ENCODE results near the gene CASK. TPM values are rescaled to one million over a fixed set of nuclear protein-coding genes. Genes with fewer than 3 reads are reported as not detected.

Gene CASK
- total and polyA plus RNA-seq, 9 donors: 17.5 to 41.5 (median 25.4) TPM

GRCh38 chrX:41857670-41858069 is 65.7 kb downstream of the CASK start:
- H3K4me1 ChIP-seq (ENCODE audit: control insufficient read depth, insufficient read depth, low read length): no peaks in the 10 kb centered on the region
- no peak for DNase-seq
- no CpG with 5 or more reads among the region's 2 CpGs for WGBS (ENCODE audit: insufficient coverage)
- H3K27me3 ChIP-seq (ENCODE audit: control insufficient read depth, insufficient read depth, low read length): peaks cover 4% of the 10 kb centered on the region
- H3K4me3 ChIP-seq (ENCODE audit: low read length): no peak overlapping the region
- no peaks in the 10 kb centered on the region for H3K36me3 ChIP-seq (ENCODE audit: control insufficient read depth, insufficient read depth, low read length)
- H3K9me3 ChIP-seq (replicated peaks; ENCODE audit: control insufficient read depth, low read depth, low read length): no peaks in the 10 kb centered on the region
- no peak overlapping the region for H3K27ac ChIP-seq (ENCODE audit: low read length)

- H3K27ac ChIP-seq (ENCODE audit: low read length): no peak overlapping the region
- no CpG with 5 or more reads among the region's 2 CpGs for WGBS (ENCODE audit: insufficient coverage)
- H3K9me3 ChIP-seq (replicated peaks; ENCODE audit: control insufficient read depth, low read depth, low read length): peaks cover 23% of the 10 kb centered on the region
- peaks cover 3% of the 10 kb centered on the region for H3K36me3 ChIP-seq (ENCODE audit: control insufficient read depth, insufficient read depth, low read length)
- H3K27me3 ChIP-seq (ENCODE audit: control insufficient read depth, insufficient read depth, low read length): no peaks in the 10 kb centered on the region
- no peaks in the 10 kb centered on the region for H3K4me1 ChIP-seq (ENCODE audit: control insufficient read depth, insufficient read depth, low read length)
- H3K4me3 ChIP-seq (ENCODE audit: low read length): no peak overlapping the region
- DNase-seq: no peak
These were observed 76.6 kb downstream of the CASK start for GRCh38 chrX:41846714-41847113.

- DNase-seq: no peak
- H3K4me3 ChIP-seq (ENCODE audit: low read length): no peak overlapping the region
- H3K4me1 ChIP-seq (ENCODE audit: control insufficient read depth, insufficient read depth, low read length): no peaks in the 10 kb centered on the region
- no peaks in the 10 kb centered on the region for H3K27me3 ChIP-seq (ENCODE audit: control insufficient read depth, insufficient read depth, low read length)
- peaks cover 1% of the 10 kb centered on the region for H3K9me3 ChIP-seq (replicated peaks; ENCODE audit: control insufficient read depth, low read depth, low read length)
- H3K27ac ChIP-seq (ENCODE audit: low read length): no peak overlapping the region
- no peaks in the 10 kb centered on the region for H3K36me3 ChIP-seq (ENCODE audit: control insufficient read depth, insufficient read depth, low read length)
- WGBS (ENCODE audit: insufficient coverage): 57% methylated on average over 1 of the region's 6 CpGs
These were observed 85.9 kb downstream of the CASK start for GRCh38 chrX:41837270-41837944.

GRCh38 chrX:41828826-41829225 is 94.5 kb downstream of the CASK start:
- Histone ChIP-seq H3K4me1 (ENCODE audit: control insufficient read depth, insufficient read depth, low read length) (no peaks in the 10 kb centered on the region), H3K9me3 (replicated peaks; ENCODE audit: control insufficient read depth, low read depth, low read length) (no peaks in the 10 kb centered on the region), H3K4me3 (ENCODE audit: low read length) (no peak overlapping the region), H3K36me3 (ENCODE audit: control insufficient read depth, insufficient read depth, low read length) (no peaks in the 10 kb centered on the region), H3K27me3 (ENCODE audit: control insufficient read depth, insufficient read depth, low read length) (peaks cover 4% of the 10 kb centered on the region), H3K27ac (ENCODE audit: low read length) (no peak overlapping the region)
- no peak for DNase-seq
- WGBS (ENCODE audit: insufficient coverage): 86% methylated on average over 1 of the region's 1 CpG

- no peak for DNase-seq
- H3K36me3 ChIP-seq (ENCODE audit: control insufficient read depth, insufficient read depth, low read length): no peaks in the 10 kb centered on the region
- peaks cover 4% of the 10 kb centered on the region for H3K27me3 ChIP-seq (ENCODE audit: control insufficient read depth, insufficient read depth, low read length)
- no peak overlapping the region for H3K27ac ChIP-seq (ENCODE audit: low read length)
- H3K4me1 ChIP-seq (ENCODE audit: control insufficient read depth, insufficient read depth, low read length): no peaks in the 10 kb centered on the region
- no peaks in the 10 kb centered on the region for H3K9me3 ChIP-seq (replicated peaks; ENCODE audit: control insufficient read depth, low read depth, low read length)
- no peak overlapping the region for H3K4me3 ChIP-seq (ENCODE audit: low read length)
These were observed 95.5 kb downstream of the CASK start for GRCh38 chrX:41827886-41828285.

- Histone ChIP-seq H3K4me1 (ENCODE audit: control insufficient read depth, insufficient read depth, low read length) (no peaks in the 10 kb centered on the region), H3K9me3 (replicated peaks; ENCODE audit: control insufficient read depth, low read depth, low read length) (peaks cover 3% of the 10 kb centered on the region), H3K27me3 (ENCODE audit: control insufficient read depth, insufficient read depth, low read length) (peaks cover 6% of the 10 kb centered on the region), H3K36me3 (ENCODE audit: control insufficient read depth, insufficient read depth, low read length) (no peaks in the 10 kb centered on the region), H3K27ac (ENCODE audit: low read length) (no peak overlapping the region), H3K4me3 (ENCODE audit: low read length) (no peak overlapping the region)
- no CpG with 5 or more reads among the region's 2 CpGs for WGBS (ENCODE audit: insufficient coverage)
- no peak for DNase-seq
These were observed 97.6 kb downstream of the CASK start for GRCh38 chrX:41825796-41826195.

- 70% methylated on average over 2 of the region's 3 CpGs for WGBS (ENCODE audit: insufficient coverage)
- Histone ChIP-seq H3K36me3 (ENCODE audit: control insufficient read depth, insufficient read depth, low read length) (no peaks in the 10 kb centered on the region), H3K27ac (ENCODE audit: low read length) (no peak overlapping the region), H3K4me1 (ENCODE audit: control insufficient read depth, insufficient read depth, low read length) (no peaks in the 10 kb centered on the region), H3K9me3 (replicated peaks; ENCODE audit: control insufficient read depth, low read depth, low read length) (peaks cover 3% of the 10 kb centered on the region), H3K4me3 (ENCODE audit: low read length) (no peak overlapping the region), H3K27me3 (ENCODE audit: control insufficient read depth, insufficient read depth, low read length) (peaks cover 6% of the 10 kb centered on the region)
- no peak for DNase-seq
These were observed 98.8 kb downstream of the CASK start for GRCh38 chrX:41824551-41824950.

- no peak for DNase-seq
- Histone ChIP-seq H3K4me3 (ENCODE audit: low read length) (no peak overlapping the region), H3K27me3 (ENCODE audit: control insufficient read depth, insufficient read depth, low read length) (peaks cover 6% of the 10 kb centered on the region), H3K9me3 (replicated peaks; ENCODE audit: control insufficient read depth, low read depth, low read length) (peaks cover 3% of the 10 kb centered on the region), H3K27ac (ENCODE audit: low read length) (no peak overlapping the region), H3K36me3 (ENCODE audit: control insufficient read depth, insufficient read depth, low read length) (no peaks in the 10 kb centered on the region), H3K4me1 (ENCODE audit: control insufficient read depth, insufficient read depth, low read length) (no peaks in the 10 kb centered on the region)
- WGBS (ENCODE audit: insufficient coverage): 59% methylated on average over 4 of the region's 4 CpGs
These were observed 100.0 kb downstream of the CASK start for GRCh38 chrX:41823402-41823801.

GRCh38 chrX:41822892-41823291 is 100.5 kb downstream of the CASK start:
- H3K27me3 ChIP-seq (ENCODE audit: control insufficient read depth, insufficient read depth, low read length): peaks cover 6% of the 10 kb centered on the region
- H3K9me3 ChIP-seq (replicated peaks; ENCODE audit: control insufficient read depth, low read depth, low read length): peaks cover 3% of the 10 kb centered on the region
- no CpG with 5 or more reads among the region's 2 CpGs for WGBS (ENCODE audit: insufficient coverage)
- no peaks in the 10 kb centered on the region for H3K36me3 ChIP-seq (ENCODE audit: control insufficient read depth, insufficient read depth, low read length)
- no peak overlapping the region for H3K27ac ChIP-seq (ENCODE audit: low read length)
- H3K4me1 ChIP-seq (ENCODE audit: control insufficient read depth, insufficient read depth, low read length): no peaks in the 10 kb centered on the region
- no peak for DNase-seq
- no peak overlapping the region for H3K4me3 ChIP-seq (ENCODE audit: low read length)

- H3K9me3 ChIP-seq (replicated peaks; ENCODE audit: control insufficient read depth, low read depth, low read length): peaks cover 6% of the 10 kb centered on the region
- H3K36me3 ChIP-seq (ENCODE audit: control insufficient read depth, insufficient read depth, low read length): no peaks in the 10 kb centered on the region
- H3K27ac ChIP-seq (ENCODE audit: low read length): no peak overlapping the region
- WGBS (ENCODE audit: insufficient coverage): 95% methylated on average over 4 of the region's 5 CpGs
- no peaks in the 10 kb centered on the region for H3K4me1 ChIP-seq (ENCODE audit: control insufficient read depth, insufficient read depth, low read length)
- H3K27me3 ChIP-seq (ENCODE audit: control insufficient read depth, insufficient read depth, low read length): no peaks in the 10 kb centered on the region
- DNase-seq: no peak
- no peak overlapping the region for H3K4me3 ChIP-seq (ENCODE audit: low read length)
These were observed 115.3 kb downstream of the CASK start for GRCh38 chrX:41808047-41808446.

GRCh38 chrX:41802958-41803357 is 120.4 kb downstream of the CASK start:
- no peak overlapping the region for H3K27ac ChIP-seq (ENCODE audit: low read length)
- H3K9me3 ChIP-seq (replicated peaks; ENCODE audit: control insufficient read depth, low read depth, low read length): peaks cover 11% of the 10 kb centered on the region
- no peaks in the 10 kb centered on the region for H3K36me3 ChIP-seq (ENCODE audit: control insufficient read depth, insufficient read depth, low read length)
- DNase-seq: no peak
- WGBS (ENCODE audit: insufficient coverage): no CpG with 5 or more reads among the region's 6 CpGs
- peaks cover 6% of the 10 kb centered on the region for H3K27me3 ChIP-seq (ENCODE audit: control insufficient read depth, insufficient read depth, low read length)
- H3K4me3 ChIP-seq (ENCODE audit: low read length): no peak overlapping the region
- no peaks in the 10 kb centered on the region for H3K4me1 ChIP-seq (ENCODE audit: control insufficient read depth, insufficient read depth, low read length)

Measured in muscle of leg (tissue), 11 donors.